ENCODE measurements around the gene SEC14L2.

DNA sequence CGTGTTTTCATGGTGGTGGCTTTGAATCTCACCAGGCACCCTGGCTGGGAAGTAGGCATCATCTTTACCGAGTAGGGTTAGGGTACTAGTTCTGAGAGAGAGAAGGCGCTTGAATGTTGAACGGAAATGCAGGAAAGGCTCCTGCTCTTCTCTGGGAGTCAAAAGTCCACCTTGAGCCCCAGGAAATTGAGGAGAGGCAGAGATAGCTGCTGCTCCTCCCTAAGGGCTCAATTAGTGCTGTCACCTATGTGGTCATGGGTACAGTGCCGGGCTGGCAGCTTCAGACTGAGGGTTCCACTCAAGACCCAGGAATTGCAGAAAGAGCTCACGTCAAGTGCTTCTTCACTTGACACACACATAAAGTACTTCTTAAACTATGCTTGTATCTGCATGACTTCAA lies 38.3 kb upstream of the SEC14L2 start:
- TF ChIP-seq, protein P1, sequence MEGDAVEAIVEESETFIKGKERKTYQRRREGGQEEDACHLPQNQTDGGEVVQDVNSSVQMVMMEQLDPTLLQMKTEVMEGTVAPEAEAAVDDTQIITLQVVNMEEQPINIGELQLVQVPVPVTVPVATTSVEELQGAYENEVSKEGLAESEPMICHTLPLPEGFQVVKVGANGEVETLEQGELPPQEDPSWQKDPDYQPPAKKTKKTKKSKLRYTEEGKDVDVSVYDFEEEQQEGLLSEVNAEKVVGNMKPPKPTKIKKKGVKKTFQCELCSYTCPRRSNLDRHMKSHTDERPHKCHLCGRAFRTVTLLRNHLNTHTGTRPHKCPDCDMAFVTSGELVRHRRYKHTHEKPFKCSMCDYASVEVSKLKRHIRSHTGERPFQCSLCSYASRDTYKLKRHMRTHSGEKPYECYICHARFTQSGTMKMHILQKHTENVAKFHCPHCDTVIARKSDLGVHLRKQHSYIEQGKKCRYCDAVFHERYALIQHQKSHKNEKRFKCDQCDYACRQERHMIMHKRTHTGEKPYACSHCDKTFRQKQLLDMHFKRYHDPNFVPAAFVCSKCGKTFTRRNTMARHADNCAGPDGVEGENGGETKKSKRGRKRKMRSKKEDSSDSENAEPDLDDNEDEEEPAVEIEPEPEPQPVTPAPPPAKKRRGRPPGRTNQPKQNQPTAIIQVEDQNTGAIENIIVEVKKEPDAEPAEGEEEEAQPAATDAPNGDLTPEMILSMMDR (IDR thresholded peaks at IDR 0.05), result no peak
- TF ChIP-seq EZH2 (IDR thresholded peaks at IDR 0.05), result no peak
